Endothelial cell of umbilical vein (primary cell): ENCODE data around the gene ADGRL3.

Source experiments
- CTCF ChIP-seq, 2 donors: IDR thresholded peaks; 1 replicate in 1 of 2; 2 replicates in 1 of 2; pipeline ENCODE4 v1.5.1; 2011; ENCODE audit warnings: low read length in 2 of 2, mild to moderate bottlenecking in 2 of 2, moderate library complexity in 2 of 2, control low read depth in 1 of 2, inconsistent platforms in 1 of 2, low read depth in 1 of 2; ENCODE audit not compliant: insufficient read depth in 1 of 2; ENCODE audit errors: extremely low read depth in 1 of 2
- EZH2 ChIP-seq: IDR thresholded peaks from 2 replicates; pipeline ENCODE4 v1.6.1; 2012; ENCODE audit warnings: borderline replicate concordance, low read depth, mild to moderate bottlenecking, moderate library complexity, low read length, inconsistent platforms; ENCODE audit not compliant: severe bottlenecking
- POLR2A ChIP-seq: IDR thresholded peaks from 2 replicates; pipeline ENCODE4 v1.6.1; 2012; ENCODE audit warnings: low read depth, mild to moderate bottlenecking, control low read depth, low read length

GRCh38 chr4:61922766-61923165, 722.6 kb downstream of the ADGRL3 start:
- TF ChIP-seq CTCF (IDR thresholded peaks at IDR 0.05; ENCODE audit: extremely low read depth in 1 of 2, insufficient read depth in 1 of 2, low read depth in 1 of 2, low read length in 2 of 2) = no peak
- TF ChIP-seq EZH2 = no peak
- no peak for TF ChIP-seq POLR2A
